Measurements from ENCODE around the gene DAAM2.

- TF ChIP-seq CTCF (IDR thresholded peaks at IDR 0.05; ENCODE audit: extremely low read depth in 1 of 2, insufficient read depth in 1 of 2, low read depth in 1 of 2, low read length in 2 of 2): no peak
- no peak for TF ChIP-seq POLR2A (IDR thresholded peaks at IDR 0.05; ENCODE audit: low read depth, low read length)
- TF ChIP-seq POLR2AphosphoS5 (IDR thresholded peaks at IDR 0.05; ENCODE audit: insufficient read depth, low read depth, low read length): no peak
- TF ChIP-seq JUN (IDR thresholded peaks at IDR 0.05; ENCODE audit: borderline replicate concordance, insufficient read depth, insufficient read length, low read depth): no peak
These were observed 119.4 kb downstream of the DAAM2 start for GRCh38 chr6:39911513-39912125.
